Measurements from ENCODE around the gene SART1. TPM values are rescaled to one million over a fixed set of nuclear protein-coding genes. Genes with fewer than 3 reads are reported as not detected.

SART1 gene
- total RNA-seq, 2 donors from 2014 or later = 32.5 to 38.0 TPM

DNA sequence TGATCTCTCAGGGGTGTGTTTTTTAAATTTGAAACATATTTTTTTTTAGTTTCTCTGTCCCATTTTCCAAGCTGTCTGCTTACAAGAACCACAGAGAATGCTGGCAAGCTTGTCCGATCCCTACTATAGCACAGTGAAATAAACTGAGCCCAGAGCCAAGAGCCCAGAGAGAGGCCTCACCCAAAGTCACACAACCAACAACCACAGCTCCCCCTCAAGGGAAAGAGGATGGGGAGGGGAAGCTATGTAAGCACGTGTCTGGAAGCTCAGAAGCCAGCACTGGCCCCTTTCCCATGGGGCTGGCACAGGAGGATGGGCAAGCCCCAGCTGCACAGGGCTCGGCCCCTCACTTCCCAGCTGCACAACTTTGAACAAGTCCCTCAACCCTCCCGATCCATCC is 3.2 kb upstream of the SART1 start:
- TF ChIP-seq CTCF (IDR thresholded peaks at IDR 0.05) = no peak
- Histone ChIP-seq H3K9me3 (no peaks in the 10 kb centered on the region), H3K36me3 (no peaks in the 10 kb centered on the region), H3K27ac (no peak overlapping the region), H3K4me3 (no peak overlapping the region), H3K4me1 (ENCODE audit: control insufficient read depth in 1 of 2, low read depth in 2 of 2) (peaks cover 12% of the 10 kb centered on the region in 2 donors), H3K27me3 (replicated peaks; ENCODE audit: insufficient read depth) (no peaks in the 10 kb centered on the region)
- DNase-seq (ENCODE audit: low spot score) = no peak
- no peak for ATAC-seq (ENCODE audit: insufficient number of reproducible peaks, low FRiP score, low read depth)

DNA sequence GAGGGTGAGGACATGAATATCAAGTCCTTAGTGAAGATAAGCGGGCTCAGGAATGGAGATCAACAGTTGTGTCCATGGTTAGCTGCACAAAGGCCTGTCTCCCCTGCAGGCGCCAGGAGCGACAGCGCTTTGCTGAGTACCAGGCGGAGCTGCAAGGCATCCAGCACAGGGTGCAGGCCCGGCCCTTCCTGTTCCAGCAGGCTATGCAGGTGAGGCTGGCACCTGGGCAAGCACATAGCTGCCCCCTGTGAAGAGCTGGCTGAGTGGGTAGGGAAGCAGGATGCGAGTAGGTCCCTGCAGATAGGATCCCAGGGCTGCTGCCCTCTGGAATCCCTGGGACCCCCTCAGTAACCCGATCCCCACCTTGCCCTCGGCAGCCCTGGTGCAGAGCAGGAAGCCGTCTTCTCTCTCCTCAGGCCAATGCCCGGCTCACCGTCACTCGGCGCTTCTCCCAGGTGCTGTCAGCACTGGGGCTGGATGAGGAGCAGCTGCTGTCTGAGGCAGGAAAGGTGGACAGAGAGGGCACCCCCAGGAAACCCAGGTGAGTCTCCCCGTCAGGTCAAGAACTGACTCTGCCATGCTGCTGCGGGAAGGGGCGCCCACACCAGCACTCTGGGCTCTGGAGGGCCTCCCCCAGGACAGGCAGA is 2.6 kb upstream of the SART1 start:
- Histone ChIP-seq H3K36me3 (peaks cover 2% of the 10 kb centered on the region), H3K9me3 (no peaks in the 10 kb centered on the region), H3K4me1 (ENCODE audit: control insufficient read depth in 1 of 2, low read depth in 2 of 2) (peaks cover 18% of the 10 kb centered on the region in 2 donors), H3K27ac (no peak overlapping the region), H3K4me3 (no peak overlapping the region), H3K27me3 (replicated peaks; ENCODE audit: insufficient read depth) (no peaks in the 10 kb centered on the region)
- TF ChIP-seq CTCF (IDR thresholded peaks at IDR 0.05) = no peak
- DNase-seq (ENCODE audit: low spot score) (no peak), ATAC-seq (ENCODE audit: insufficient number of reproducible peaks, low FRiP score, low read depth) (no peak)

- Histone ChIP-seq H3K27me3 (replicated peaks; ENCODE audit: insufficient read depth) (no peaks in the 10 kb centered on the region), H3K4me3 (peak overlapping the region; percentile 100), H3K4me1 (ENCODE audit: control insufficient read depth in 1 of 2, low read depth in 2 of 2) (peaks cover 22% of the 10 kb centered on the region in 2 donors), H3K36me3 (peaks cover 21% of the 10 kb centered on the region), H3K9me3 (no peaks in the 10 kb centered on the region), H3K27ac (peak overlapping the region; percentile 90 to 97)
- TF ChIP-seq CTCF (IDR thresholded peaks at IDR 0.05) = no peak
- DNase-seq (ENCODE audit: low spot score) = no peak
- ATAC-seq (ENCODE audit: insufficient number of reproducible peaks, low FRiP score, low read depth) = no peak
Measured at GRCh38 chr11:65960824-65961266, 689 bp upstream of the SART1 start.

DNA sequence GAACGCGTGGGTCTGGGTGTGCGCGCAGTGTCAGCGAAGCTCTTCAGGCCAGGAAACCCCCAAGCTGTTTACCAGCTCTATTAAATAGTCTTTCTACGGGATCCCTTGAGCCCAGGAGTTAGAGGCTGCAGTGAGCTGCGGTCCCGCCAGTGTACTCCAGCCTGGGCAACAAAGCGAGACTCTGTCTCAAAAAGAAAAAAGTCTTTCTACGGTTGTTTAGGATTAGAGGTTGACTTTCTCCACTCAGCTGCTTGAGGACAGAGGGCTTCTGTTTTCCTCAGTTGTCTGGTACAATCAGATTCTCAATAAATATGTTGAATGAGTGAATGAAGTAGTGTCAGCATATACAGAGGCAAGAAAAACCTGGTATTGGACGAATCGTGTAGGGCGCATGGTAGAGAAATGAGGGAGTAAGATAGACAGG is 619 bp downstream of the SART1 start:
- DNase-seq (ENCODE audit: low spot score) (no peak), ATAC-seq (ENCODE audit: insufficient number of reproducible peaks, low FRiP score, low read depth) (no peak)
- Histone ChIP-seq H3K4me1 (ENCODE audit: control insufficient read depth in 1 of 2, low read depth in 2 of 2) (peaks cover 22% of the 10 kb centered on the region in 2 donors), H3K4me3 (peak overlapping the region; percentile 100), H3K27me3 (replicated peaks; ENCODE audit: insufficient read depth) (no peaks in the 10 kb centered on the region), H3K36me3 (peaks cover 34% of the 10 kb centered on the region), H3K27ac (no peak overlapping the region), H3K9me3 (no peaks in the 10 kb centered on the region)
- no peak for TF ChIP-seq CTCF (IDR thresholded peaks at IDR 0.05)

DNA sequence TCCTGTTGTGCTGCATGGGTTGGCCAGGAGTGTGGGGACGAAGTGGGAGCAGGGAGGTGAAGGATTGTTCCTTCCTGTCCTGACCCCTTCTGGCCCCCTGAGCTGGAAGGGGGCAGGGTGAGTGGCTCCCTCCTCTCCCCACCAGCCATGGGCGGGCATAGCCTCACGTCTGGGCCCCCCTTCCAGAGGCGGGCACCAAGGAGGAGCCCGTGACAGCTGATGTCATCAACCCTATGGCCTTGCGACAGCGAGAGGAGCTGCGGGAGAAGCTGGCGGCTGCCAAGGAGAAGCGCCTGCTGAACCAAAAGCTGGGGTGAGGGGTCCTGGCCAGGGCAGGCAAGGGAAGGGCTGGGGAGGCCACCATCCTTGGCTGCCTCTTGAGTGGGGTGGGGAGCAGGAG is 3.4 kb downstream of the SART1 start:
- Histone ChIP-seq H3K27ac (no peak overlapping the region), H3K4me3 (no peak overlapping the region), H3K36me3 (peaks cover 60% of the 10 kb centered on the region), H3K27me3 (replicated peaks; ENCODE audit: insufficient read depth) (no peaks in the 10 kb centered on the region), H3K9me3 (no peaks in the 10 kb centered on the region), H3K4me1 (ENCODE audit: control insufficient read depth in 1 of 2, low read depth in 2 of 2) (peaks cover 22% of the 10 kb centered on the region in 2 donors)
- TF ChIP-seq CTCF (IDR thresholded peaks at IDR 0.05) = no peak
- ATAC-seq (ENCODE audit: insufficient number of reproducible peaks, low FRiP score, low read depth) = no peak
- no peak for DNase-seq (ENCODE audit: low spot score)
